A549 (cell line): Measurements from ENCODE around the gene PACS1. TPM values are rescaled to one million over a fixed set of nuclear protein-coding genes. Genes with fewer than 3 reads are reported as not detected.

ENCODE experiments used
- ATAC-seq, 2 experiments: fragments of 200-7000 bp in 1 of 2; fragments of >200 bp in 1 of 2; cut with Nextera tagmentation in 1 of 2; cut with Tn5 transposase in 1 of 2; 3 replicates each; pipeline versions ENCODE4 v1.8.0 to v1.9.1; 2018 to 2020; ENCODE audit warnings: mild to moderate bottlenecking in 1 of 2, moderate library complexity in 1 of 2
- CTCF ChIA-PET: fragments of 300-600 bp; sonication (Branson Sonifier 250); formaldehyde crosslinking; extraction: SDS; loops from one replicate; lab custom pipeline; 2021; ENCODE audit warnings: antibody characterized with exemption, inconsistent platforms; lab: Yijun Ruan, JAX
- POLR2A ChIA-PET: fragments of 350-600 bp; formaldehyde crosslinking; extraction: SDS; loops from one replicate; lab custom pipeline; 2021; ENCODE audit warnings: antibody characterized with exemption, inconsistent platforms; lab: Yijun Ruan, JAX
- DNase-seq, 2 experiments: peaks; one replicate each; pipeline versions ENCODE4 v3.0.0 to v3.0.0-alpha.2; 2011 to 2016; ENCODE audit warnings: low read depth in 1 of 2, low spot score in 1 of 2
- FAIRE-seq: peaks from 2 replicates; lab custom pipeline; 2011; peaks lifted over from hg19 to GRCh38; lab: Jason Lieb, UNC
- H3K27ac ChIP-seq, 2 experiments: fragments of >200 bp; sonication (Bioruptor Twin); formaldehyde crosslinking; 3 replicates each; pipeline ENCODE4 v1.5.1; 2016 to 2017
- H3K4me1 ChIP-seq: fragments of >200 bp; sonication (Bioruptor Twin); formaldehyde crosslinking; 3 replicates; pipeline ENCODE4 v1.6.1; 2016
- H3K4me2 ChIP-seq: fragments of >200 bp; sonication (Bioruptor Twin); formaldehyde crosslinking; 3 replicates; pipeline ENCODE4 v1.6.1; 2016
- H3K4me3 ChIP-seq: fragments of >200 bp; sonication (Bioruptor Twin); formaldehyde crosslinking; 3 replicates; pipeline ENCODE4 v1.5.1; 2016
- H3K9me3 ChIP-seq: fragments of >200 bp; sonication (Bioruptor Twin); formaldehyde crosslinking; 3 replicates; pipeline ENCODE4 v1.6.1; 2016
- CBX8 ChIP-seq: fragments of 200-600 bp; sonication (generic); IDR thresholded peaks from 2 replicates; pipeline ENCODE4 v1.6.1; 2016
- CHD2 ChIP-seq: fragments of 150-350 bp; IDR thresholded peaks from 2 replicates; pipeline ENCODE4 v1.6.1; 2014; ENCODE audit warnings: low read length; ENCODE audit not compliant: partially characterized antibody
- CHD4 ChIP-seq: fragments of 200-600 bp; sonication (generic); IDR thresholded peaks from 2 replicates; pipeline ENCODE4 v1.6.1; 2016; ENCODE audit warnings: antibody characterized with exemption, mild to moderate bottlenecking, borderline replicate concordance
- EHMT2 ChIP-seq: fragments of 200-600 bp; sonication (generic); IDR thresholded peaks from 2 replicates; pipeline ENCODE4 v1.6.1; 2016; ENCODE audit warnings: antibody characterized with exemption, low read depth, mild to moderate bottlenecking, moderate library complexity
- EP300 ChIP-seq, 2 experiments: fragments of >200 bp; sonication (Bioruptor Twin); formaldehyde crosslinking; IDR thresholded peaks; 2 replicates in 1 of 2; 3 replicates in 1 of 2; pipeline ENCODE4 v1.6.1; 2016 to 2017
- ESRRA ChIP-seq: fragments of 150-350 bp; IDR thresholded peaks from 2 replicates; pipeline ENCODE4 v1.6.1; 2014; ENCODE audit warnings: mild to moderate bottlenecking, low read length, borderline replicate concordance
- FOSL2 ChIP-seq, 2 experiments: fragments of 450-650 bp in 1 of 2; fragments of >200 bp in 1 of 2; sonication (Bioruptor Twin) in 1 of 2; formaldehyde crosslinking; IDR thresholded peaks; 2 replicates each; pipeline versions ENCODE4 v1.5.0 to v1.6.1; 2016 to 2020; ENCODE audit warnings: mild to moderate bottlenecking in 1 of 2, moderate library complexity in 1 of 2
- HOXB13 ChIP-seq: fragments of 250-450 bp; sonication (Bioruptor Pico); IDR thresholded peaks from 2 replicates; pipeline ENCODE4 v1.5.0; 2020; ENCODE audit warnings: low read depth, mild to moderate bottlenecking, moderate library complexity
- JUN ChIP-seq, 2 experiments: fragments of >200 bp; sonication (Bioruptor Twin); formaldehyde crosslinking; IDR thresholded peaks; 2 replicates in 1 of 2; 3 replicates in 1 of 2; pipeline ENCODE4 v1.6.1; 2016 to 2017
- JUNB ChIP-seq: fragments of >200 bp; sonication (Bioruptor Twin); formaldehyde crosslinking; IDR thresholded peaks from 2 replicates; pipeline ENCODE4 v1.6.1; 2016
- MAZ ChIP-seq: fragments of 150-350 bp; IDR thresholded peaks from 2 replicates; pipeline ENCODE4 v1.6.1; 2014; ENCODE audit warnings: antibody characterized with exemption, low read depth, low read length, borderline replicate concordance
- NPAS2 ChIP-seq: fragments of 250-450 bp; sonication (Bioruptor Pico); IDR thresholded peaks from 2 replicates; pipeline ENCODE4 v1.8.0; 2022; ENCODE audit warnings: mild to moderate bottlenecking, moderate library complexity, borderline replicate concordance
- NR3C1 ChIP-seq: fragments of >200 bp; sonication (Bioruptor Twin); formaldehyde crosslinking; IDR thresholded peaks from 3 replicates; pipeline ENCODE4 v1.6.1; 2017
- PHF8 ChIP-seq: fragments of 200-600 bp; sonication (generic); IDR thresholded peaks from 2 replicates; pipeline ENCODE4 v1.6.1; 2016; ENCODE audit warnings: low read depth, mild to moderate bottlenecking, antibody characterized with exemption, moderate library complexity, borderline replicate concordance
- POLR2AphosphoS2 ChIP-seq: conservative IDR thresholded peaks from 2 replicates; pipeline ENCODE4 v1.6.1; 2012; ENCODE audit warnings: low read length, improper control_type of control experiment, inconsistent platforms
- RAD21 ChIP-seq, 2 experiments: fragments of >200 bp in 1 of 2; sonication (Bioruptor Twin) in 1 of 2; formaldehyde crosslinking in 1 of 2; IDR thresholded peaks in 1 of 2; conservative IDR thresholded peaks in 1 of 2; 2 replicates in 1 of 2; 3 replicates in 1 of 2; pipeline ENCODE4 v1.6.1; 2012 to 2018; ENCODE audit warnings: inconsistent platforms in 1 of 2
- RCOR1 ChIP-seq: fragments of 150-350 bp; IDR thresholded peaks from 2 replicates; pipeline ENCODE4 v1.6.1; 2014; ENCODE audit warnings: antibody characterized with exemption, low read length, low read depth
- RNF2 ChIP-seq: fragments of 200-600 bp; sonication (generic); IDR thresholded peaks from 2 replicates; pipeline ENCODE4 v1.6.1; 2016; ENCODE audit warnings: low read depth, mild to moderate bottlenecking, antibody characterized with exemption, moderate library complexity, borderline replicate concordance
- SREBF2 ChIP-seq: fragments of 450-650 bp; IDR thresholded peaks from 2 replicates; pipeline ENCODE4 v1.6.1; 2014; ENCODE audit warnings: mild to moderate bottlenecking, moderate library complexity
- ZNF302 ChIP-seq: fragments of 250-450 bp; sonication (Bioruptor Pico); IDR thresholded peaks from 2 replicates; pipeline ENCODE4 v1.9.0; 2021; ENCODE audit warnings: inconsistent platforms, mild to moderate bottlenecking, moderate library complexity
- ZSCAN20 ChIP-seq: fragments of 250-450 bp; sonication (Bioruptor Pico); IDR thresholded peaks from 2 replicates; pipeline ENCODE4 v1.8.0; 2022; ENCODE audit warnings: mild to moderate bottlenecking, moderate library complexity
- whole genome bisulfite sequencing: methylation state at CpG from one replicate; pipeline ENCODE4 v1.1.6; 2017; ENCODE audit errors: missing lambda C conversion rate; 5-methylcytosine and 5-hydroxymethylcytosine counted together
- polyA plus RNA-seq, 4 experiments: library from polyadenylated mRNA; depleted of rRNA in 3 of 4; stranded (reverse); fragments of >200 nt; fragmentation: RNase III in 1 of 4; extraction: RNeasy Plus Mini Kit Qiagen cat#74134 plus additional on column Dnase treatment in 1 of 4; gene quantifications; 2 replicates in 3 of 4; 3 replicates in 1 of 4; pipeline ENCODE4 v1.2.3, GENCODE V29; 2011 to 2017
- TF ChIP-seq, protein P1 (sequence below): fragments of 200-600 bp; sonication (generic); IDR thresholded peaks from 2 replicates; pipeline ENCODE4 v1.6.1; 2016; ENCODE audit warnings: antibody characterized with exemption, mild to moderate bottlenecking, moderate library complexity
- TF ChIP-seq, protein P2 (sequence below): fragments of 250-450 bp; sonication (Bioruptor Pico); IDR thresholded peaks from 2 replicates; pipeline ENCODE4 v1.5.0; 2021; ENCODE audit warnings: mild to moderate bottlenecking, moderate library complexity, borderline replicate concordance
- TF ChIP-seq, protein P3 (sequence below): fragments of >200 bp; sonication (Bioruptor Twin); formaldehyde crosslinking; IDR thresholded peaks from 2 replicates; pipeline ENCODE4 v1.6.1; 2016
- TF ChIP-seq, protein P4 (sequence below): fragments of 250-450 bp; sonication (Bioruptor Pico); IDR thresholded peaks from 2 replicates; pipeline ENCODE4 v1.5.0; 2020; ENCODE audit warnings: low read depth, mild to moderate bottlenecking, moderate library complexity

PACS1 gene
- polyA plus RNA-seq, 2 of the 4 experiments (the other 2 are of a cell fraction): 48.2 to 59.1 TPM

DNA sequence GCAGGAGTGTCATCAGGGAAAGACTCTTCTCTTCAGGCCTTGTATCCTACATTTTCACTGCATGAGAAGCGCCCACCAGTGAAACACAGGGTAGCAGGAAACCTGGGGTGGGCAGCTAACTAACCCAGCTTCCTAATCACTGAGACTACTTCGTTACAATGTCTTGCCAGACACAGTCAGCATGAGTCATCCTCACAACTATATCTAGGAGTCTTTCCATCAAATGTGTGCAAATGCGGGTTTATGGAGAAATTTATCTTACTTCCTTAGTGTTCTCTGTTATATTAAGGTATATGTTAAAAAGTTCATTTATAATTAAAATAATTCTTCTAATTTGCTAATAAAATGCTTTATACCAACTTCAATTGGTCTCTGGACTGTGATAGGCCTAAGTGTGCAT is 118.5 kb downstream of the PACS1 start:
- Histone ChIP-seq H3K4me3 (no peak overlapping the region), H3K27ac (peak overlapping the region; percentile 40 to 58; a peak in 3 of 6 replicates), H3K9me3 (no peaks in the 10 kb centered on the region), H3K4me2 (peak overlapping the region; percentile 37), H3K4me1 (peaks cover 44% of the 10 kb centered on the region)
- no peak for DNase-seq
- 61% methylated on average over 3 of the region's 3 CpGs for WGBS
- no peak for TF ChIP-seq JUN (IDR thresholded peaks at IDR 0.05)
- TF ChIP-seq FOSL2 (IDR thresholded peaks at IDR 0.05): no peak; the same call in 1 of the 2 replicates
- peak; percentile 77 for TF ChIP-seq FOSL2 (CRISPR knock-in tag; IDR thresholded peaks at IDR 0.05)
- no peak for TF ChIP-seq RAD21 (conservative IDR thresholded peaks at IDR 0.05 in 1 of 2, IDR thresholded peaks at IDR 0.05 in 1 of 2)
- no peak for TF ChIP-seq EP300 (IDR thresholded peaks at IDR 0.05)
- no peak for FAIRE-seq
- POLR2A ChIA-PET: no interaction called here
- CTCF ChIA-PET: no interaction called here
- peak in 1 of 2 experiments; percentile 37; a peak in 2 of 6 replicates for ATAC-seq

DNA sequence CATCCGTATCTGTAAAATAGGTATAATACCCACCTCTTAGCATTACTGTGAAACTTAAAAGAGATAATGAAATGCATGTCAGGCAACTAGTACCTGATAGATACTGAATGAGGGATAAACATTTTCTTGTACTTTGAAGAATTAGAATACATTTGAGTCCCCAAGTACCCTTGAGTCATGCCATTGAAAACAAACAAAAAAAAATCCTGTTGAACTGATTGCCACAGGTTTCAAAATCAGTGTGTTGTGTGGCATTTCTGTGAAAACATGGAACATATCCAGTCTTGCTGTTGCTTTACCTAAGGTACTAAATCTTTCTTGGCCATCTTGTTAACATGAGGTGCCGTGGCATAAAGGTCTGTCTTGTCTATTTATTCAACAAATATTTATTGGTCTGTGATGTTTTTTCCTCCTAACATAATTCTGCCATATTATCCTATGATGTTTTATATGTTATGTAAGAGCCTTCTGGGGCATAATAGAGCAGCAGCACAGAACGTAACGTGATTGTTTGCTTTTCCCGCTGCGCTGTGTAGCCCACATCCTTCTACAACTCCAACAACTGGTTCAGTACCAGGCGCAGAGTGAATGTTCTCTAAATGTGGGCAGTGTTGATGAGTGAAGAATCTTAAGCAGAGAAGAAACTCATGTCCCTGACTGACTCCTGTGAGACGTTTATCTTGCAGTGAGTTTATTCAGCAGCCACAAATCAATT is 119.1 kb downstream of the PACS1 start:
- Histone ChIP-seq H3K4me3 (no peak overlapping the region), H3K4me2 (peak overlapping the region; percentile 37), H3K4me1 (peaks cover 39% of the 10 kb centered on the region), H3K27ac (peak overlapping the region; percentile 10 to 58; a peak in 2 of 6 replicates), H3K9me3 (no peaks in the 10 kb centered on the region)
- CTCF ChIA-PET: no interaction called here
- WGBS: 72% methylated on average over 8 of the region's 8 CpGs
- peak in 1 of 2 experiments; percentile 27; a peak in 2 of 6 replicates for ATAC-seq
- FAIRE-seq: no peak
- POLR2A ChIA-PET: no interaction called here
- TF ChIP-seq HOXB13 (CRISPR knock-in tag) (no peak), NR3C1 (no peak), ESRRA (no peak), RAD21 (conservative IDR thresholded peaks at IDR 0.05 in 1 of 2, IDR thresholded peaks at IDR 0.05 in 1 of 2) (no peak)
- peak in 1 of 2 experiments; percentile 24 for DNase-seq

DNA sequence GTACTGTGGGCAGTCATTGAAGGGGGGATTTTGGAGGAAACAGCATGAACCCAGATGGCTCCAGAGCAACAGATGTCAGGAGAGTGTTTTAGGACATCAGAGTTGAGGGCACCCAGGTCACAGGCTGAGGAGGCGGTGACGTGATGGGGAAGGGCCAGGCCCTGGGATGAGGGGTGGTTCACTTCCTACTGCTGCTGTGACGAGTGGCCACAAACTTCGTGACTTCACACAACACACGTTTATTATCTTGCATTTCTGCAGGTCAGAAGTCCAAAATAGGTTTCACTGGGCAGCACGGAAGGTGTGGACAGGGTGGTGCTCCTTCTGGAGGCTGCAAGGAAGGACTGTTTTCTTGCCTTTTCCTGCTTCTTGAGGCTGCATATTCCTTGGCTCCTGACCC is 120.7 kb downstream of the PACS1 start:
- no peak for FAIRE-seq
- TF ChIP-seq MAZ: no peak
- no peak for TF ChIP-seq JUNB
- no peak for TF ChIP-seq ZSCAN20 (CRISPR knock-in tag)
- TF ChIP-seq RNF2: no peak
- TF ChIP-seq POLR2AphosphoS2: no peak
- no peak for TF ChIP-seq NPAS2 (CRISPR knock-in tag)
- TF ChIP-seq PHF8: no peak
- TF ChIP-seq EHMT2: no peak
- TF ChIP-seq, protein P1, sequence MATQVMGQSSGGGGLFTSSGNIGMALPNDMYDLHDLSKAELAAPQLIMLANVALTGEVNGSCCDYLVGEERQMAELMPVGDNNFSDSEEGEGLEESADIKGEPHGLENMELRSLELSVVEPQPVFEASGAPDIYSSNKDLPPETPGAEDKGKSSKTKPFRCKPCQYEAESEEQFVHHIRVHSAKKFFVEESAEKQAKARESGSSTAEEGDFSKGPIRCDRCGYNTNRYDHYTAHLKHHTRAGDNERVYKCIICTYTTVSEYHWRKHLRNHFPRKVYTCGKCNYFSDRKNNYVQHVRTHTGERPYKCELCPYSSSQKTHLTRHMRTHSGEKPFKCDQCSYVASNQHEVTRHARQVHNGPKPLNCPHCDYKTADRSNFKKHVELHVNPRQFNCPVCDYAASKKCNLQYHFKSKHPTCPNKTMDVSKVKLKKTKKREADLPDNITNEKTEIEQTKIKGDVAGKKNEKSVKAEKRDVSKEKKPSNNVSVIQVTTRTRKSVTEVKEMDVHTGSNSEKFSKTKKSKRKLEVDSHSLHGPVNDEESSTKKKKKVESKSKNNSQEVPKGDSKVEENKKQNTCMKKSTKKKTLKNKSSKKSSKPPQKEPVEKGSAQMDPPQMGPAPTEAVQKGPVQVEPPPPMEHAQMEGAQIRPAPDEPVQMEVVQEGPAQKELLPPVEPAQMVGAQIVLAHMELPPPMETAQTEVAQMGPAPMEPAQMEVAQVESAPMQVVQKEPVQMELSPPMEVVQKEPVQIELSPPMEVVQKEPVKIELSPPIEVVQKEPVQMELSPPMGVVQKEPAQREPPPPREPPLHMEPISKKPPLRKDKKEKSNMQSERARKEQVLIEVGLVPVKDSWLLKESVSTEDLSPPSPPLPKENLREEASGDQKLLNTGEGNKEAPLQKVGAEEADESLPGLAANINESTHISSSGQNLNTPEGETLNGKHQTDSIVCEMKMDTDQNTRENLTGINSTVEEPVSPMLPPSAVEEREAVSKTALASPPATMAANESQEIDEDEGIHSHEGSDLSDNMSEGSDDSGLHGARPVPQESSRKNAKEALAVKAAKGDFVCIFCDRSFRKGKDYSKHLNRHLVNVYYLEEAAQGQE: no peak
- TF ChIP-seq, protein P2, sequence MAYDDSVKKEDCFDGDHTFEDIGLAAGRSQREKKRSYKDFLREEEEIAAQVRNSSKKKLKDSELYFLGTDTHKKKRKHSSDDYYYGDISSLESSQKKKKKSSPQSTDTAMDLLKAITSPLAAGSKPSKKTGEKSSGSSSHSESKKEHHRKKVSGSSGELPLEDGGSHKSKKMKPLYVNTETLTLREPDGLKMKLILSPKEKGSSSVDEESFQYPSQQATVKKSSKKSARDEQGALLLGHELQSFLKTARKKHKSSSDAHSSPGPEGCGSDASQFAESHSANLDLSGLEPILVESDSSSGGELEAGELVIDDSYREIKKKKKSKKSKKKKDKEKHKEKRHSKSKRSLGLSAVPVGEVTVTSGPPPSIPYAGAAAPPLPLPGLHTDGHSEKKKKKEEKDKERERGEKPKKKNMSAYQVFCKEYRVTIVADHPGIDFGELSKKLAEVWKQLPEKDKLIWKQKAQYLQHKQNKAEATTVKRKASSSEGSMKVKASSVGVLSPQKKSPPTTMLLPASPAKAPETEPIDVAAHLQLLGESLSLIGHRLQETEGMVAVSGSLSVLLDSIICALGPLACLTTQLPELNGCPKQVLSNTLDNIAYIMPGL: no peak
- no peak for TF ChIP-seq NR3C1
- TF ChIP-seq CHD4: no peak
- TF ChIP-seq CHD2: no peak
- TF ChIP-seq, protein P3, sequence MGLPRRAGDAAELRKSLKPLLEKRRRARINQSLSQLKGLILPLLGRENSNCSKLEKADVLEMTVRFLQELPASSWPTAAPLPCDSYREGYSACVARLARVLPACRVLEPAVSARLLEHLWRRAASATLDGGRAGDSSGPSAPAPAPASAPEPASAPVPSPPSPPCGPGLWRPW: no peak
- TF ChIP-seq RCOR1: no peak
- no peak for TF ChIP-seq ZNF302 (CRISPR knock-in tag)
- no peak for TF ChIP-seq ESRRA
- TF ChIP-seq, protein P4, sequence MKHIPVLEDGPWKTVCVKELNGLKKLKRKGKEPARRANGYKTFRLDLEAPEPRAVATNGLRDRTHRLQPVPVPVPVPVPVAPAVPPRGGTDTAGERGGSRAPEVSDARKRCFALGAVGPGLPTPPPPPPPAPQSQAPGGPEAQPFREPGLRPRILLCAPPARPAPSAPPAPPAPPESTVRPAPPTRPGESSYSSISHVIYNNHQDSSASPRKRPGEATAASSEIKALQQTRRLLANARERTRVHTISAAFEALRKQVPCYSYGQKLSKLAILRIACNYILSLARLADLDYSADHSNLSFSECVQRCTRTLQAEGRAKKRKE (CRISPR knock-in tag): no peak
- no peak for TF ChIP-seq SREBF2
- no peak for TF ChIP-seq CBX8
- TF ChIP-seq, all 56 proteins: peak for 0
- Histone ChIP-seq H3K4me1 (peaks cover 43% of the 10 kb centered on the region), H3K9me3 (no peaks in the 10 kb centered on the region), H3K4me2 (no peak overlapping the region), H3K4me3 (no peak overlapping the region), H3K27ac (peak overlapping the region in 1 of 2 experiments; percentile 51; a peak in 4 of 6 replicates)
- ChIA-PET POLR2A (no interaction called here), CTCF (interaction anchor here (0.6 to 4.5 kb wide), 3 partner anchors 32 to 626 kb away, joined by 3 to 23 read pairs (median 3); no protein-coding TSS in a partner anchor)
- DNase-seq: no peak
- 82% methylated on average over 6 of the region's 6 CpGs for WGBS
- no peak for ATAC-seq
